Sigmoid colon (tissue), 7 donors: ENCODE measurements around the gene HADHA. TPM values are rescaled to one million over a fixed set of nuclear protein-coding genes. Genes with fewer than 3 reads are reported as not detected.

Experiments used
- DNase-seq: peaks from one replicate; pipeline ENCODE4 v3.0.0-alpha.2; 2019
- H3K27ac ChIP-seq, 4 donors: fragments of 200-600 bp; sonication (generic); one replicate each; pipeline ENCODE4 v1.5.1; 2016 to 2019; ENCODE audit warnings: mild to moderate bottlenecking in 1 of 4
- H3K27me3 ChIP-seq, 3 donors: fragments of 200-600 bp; sonication (generic); one replicate each; pipeline ENCODE4 v1.5.1; 2019; ENCODE audit warnings: mild to moderate bottlenecking in 1 of 3
- H3K36me3 ChIP-seq, 4 donors: fragments of 200-600 bp; sonication (generic); one replicate each; pipeline ENCODE4 v1.5.1; 2016 to 2019
- H3K4me1 ChIP-seq, 4 donors: fragments of 200-600 bp; sonication (generic); one replicate each; pipeline ENCODE4 v1.5.1; 2017 to 2019
- H3K4me3 ChIP-seq, 4 donors: fragments of 200-600 bp; sonication (generic); one replicate each; pipeline ENCODE4 v1.5.1; 2017 to 2019; ENCODE audit warnings: mild to moderate bottlenecking in 2 of 4, moderate library complexity in 1 of 4
- H3K9me3 ChIP-seq, 4 donors: fragments of 200-600 bp in 3 of 4; sonication (generic) in 3 of 4; one replicate each; pipeline versions ENCODE4 v1.5.1 to v1.6.1; 2013 to 2019
- EP300 ChIP-seq, 4 donors: sonication (generic); formaldehyde crosslinking; IDR thresholded peaks; one replicate each; pipeline ENCODE4 v1.6.1; 2017; ENCODE audit warnings: antibody characterized with exemption in 4 of 4
- POLR2A ChIP-seq, 2 donors: fragments of 450-650 bp; IDR thresholded peaks; one replicate each; pipeline ENCODE4 v1.6.1; 2016; ENCODE audit warnings: antibody characterized with exemption in 2 of 2, mild to moderate bottlenecking in 2 of 2, moderate library complexity in 2 of 2
- POLR2AphosphoS5 ChIP-seq, 4 donors: sonication (generic); formaldehyde crosslinking; IDR thresholded peaks; one replicate each; pipeline ENCODE4 v1.6.1; 2017; ENCODE audit warnings: antibody characterized with exemption in 4 of 4
- WGBS, 2 donors: extraction: QIAGEN DNeasy Blood & Tissue Kit; methylation state at CpG; one replicate each; pipeline ENCODE4 v1.1.7; 2013; 5-methylcytosine and 5-hydroxymethylcytosine counted together
- intact Hi-C: fragments of 100-400 bp; cut with DNase I; formaldehyde crosslinking; loops from one replicate; pipeline ENCODE4 v1.15.1; 2023
- polyA plus RNA-seq, 3 donors: library from polyadenylated mRNA; stranded (reverse); fragments of 200-250 nt; gene quantifications; one replicate each; pipeline ENCODE4 v1.2.3, GENCODE V29; 2013
- total RNA-seq, 4 donors: library from RNA; depleted of rRNA; stranded (reverse); fragments of >200 nt; gene quantifications; one replicate each; pipeline ENCODE4 v1.1.0, GENCODE V29; 2016
- TF ChIP-seq, protein P1 (sequence below), 4 experiments: fragments of 450-650 bp in 3 of 4; fragments of 200-600 bp in 1 of 4; IDR thresholded peaks; one replicate each; pipeline ENCODE4 v1.5.1; 2016 to 2019; ENCODE audit warnings: antibody characterized with exemption in 4 of 4, mild to moderate bottlenecking in 3 of 4, moderate library complexity in 2 of 4
- donor health status: healthy with polysubstance abuse.
- donor health status: Bipolar disorder and iron deficiency.
- donor health status: healthy.

Gene HADHA
- total and polyA plus RNA-seq, 7 donors, result 96.7 to 148 (median 122) TPM

DNA sequence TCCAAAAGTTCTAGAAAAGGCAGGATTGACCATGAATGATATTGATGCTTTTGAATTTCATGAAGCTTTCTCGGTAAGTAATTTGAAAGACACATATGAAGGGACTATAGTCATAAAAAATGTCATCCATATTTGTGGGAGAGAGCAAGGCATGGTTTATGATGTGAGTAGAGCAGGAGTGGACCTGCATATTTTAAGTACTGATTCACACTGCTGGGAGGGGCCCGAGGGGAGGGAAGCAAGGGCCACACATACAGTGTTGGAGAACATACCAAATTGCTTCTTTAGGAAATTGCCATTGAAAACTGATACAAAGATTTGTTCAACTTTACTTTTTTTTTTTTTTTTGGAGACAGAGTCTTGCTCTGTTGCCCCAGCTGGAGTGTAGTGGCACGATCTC lies 39.7 kb upstream of the HADHA start:
- 96 to 98% methylated on average over 3 of the region's 3 CpGs for WGBS, 2 donors

DNA sequence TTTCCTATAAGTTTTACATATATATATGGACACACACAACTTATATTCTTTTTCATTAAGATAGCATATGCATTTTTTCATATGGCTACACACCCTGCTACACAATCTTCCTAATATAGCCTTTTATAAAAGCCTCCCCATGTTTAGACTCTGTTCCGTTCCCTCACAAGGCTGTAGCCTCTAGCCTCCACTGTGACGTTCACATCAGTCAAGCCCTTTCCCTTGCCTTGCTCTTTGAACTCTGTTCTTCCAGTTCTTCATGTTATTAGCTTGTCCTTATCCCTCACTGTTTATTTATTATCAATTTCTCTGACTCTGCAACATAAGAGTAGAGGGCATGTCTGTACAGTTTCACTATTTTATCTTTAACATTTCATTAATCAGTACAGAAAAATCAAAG lies 39.2 kb upstream of the HADHA start:
- WGBS, 2 donors, result 87 to 94% methylated on average over 2 of the region's 2 CpGs
- Histone ChIP-seq H3K27me3 (no peaks in the 10 kb centered on the region), H3K4me3 (no peak overlapping the region), H3K9me3 (no peaks in the 10 kb centered on the region), H3K4me1 (no peaks in the 10 kb centered on the region), H3K36me3 (peaks cover 12 to 99% (median 44%) of the 10 kb centered on the region in 4 donors), H3K27ac (no peak overlapping the region)
- intact Hi-C loops, result no loop called here
- no peak for TF ChIP-seq EP300 (IDR thresholded peaks at IDR 0.05)
- no peak for TF ChIP-seq POLR2AphosphoS5 (IDR thresholded peaks at IDR 0.05)
- TF ChIP-seq, protein P1, sequence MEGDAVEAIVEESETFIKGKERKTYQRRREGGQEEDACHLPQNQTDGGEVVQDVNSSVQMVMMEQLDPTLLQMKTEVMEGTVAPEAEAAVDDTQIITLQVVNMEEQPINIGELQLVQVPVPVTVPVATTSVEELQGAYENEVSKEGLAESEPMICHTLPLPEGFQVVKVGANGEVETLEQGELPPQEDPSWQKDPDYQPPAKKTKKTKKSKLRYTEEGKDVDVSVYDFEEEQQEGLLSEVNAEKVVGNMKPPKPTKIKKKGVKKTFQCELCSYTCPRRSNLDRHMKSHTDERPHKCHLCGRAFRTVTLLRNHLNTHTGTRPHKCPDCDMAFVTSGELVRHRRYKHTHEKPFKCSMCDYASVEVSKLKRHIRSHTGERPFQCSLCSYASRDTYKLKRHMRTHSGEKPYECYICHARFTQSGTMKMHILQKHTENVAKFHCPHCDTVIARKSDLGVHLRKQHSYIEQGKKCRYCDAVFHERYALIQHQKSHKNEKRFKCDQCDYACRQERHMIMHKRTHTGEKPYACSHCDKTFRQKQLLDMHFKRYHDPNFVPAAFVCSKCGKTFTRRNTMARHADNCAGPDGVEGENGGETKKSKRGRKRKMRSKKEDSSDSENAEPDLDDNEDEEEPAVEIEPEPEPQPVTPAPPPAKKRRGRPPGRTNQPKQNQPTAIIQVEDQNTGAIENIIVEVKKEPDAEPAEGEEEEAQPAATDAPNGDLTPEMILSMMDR (IDR thresholded peaks at IDR 0.05), result no peak
- TF ChIP-seq POLR2A (IDR thresholded peaks at IDR 0.05), result no peak
- DNase-seq, result no peak

More for the DNA sequence above, 39.7 kb upstream of the HADHA start:
- Histone ChIP-seq H3K4me3 (no peak overlapping the region), H3K36me3 (peaks cover 12 to 95% (median 39%) of the 10 kb centered on the region in 4 donors), H3K27me3 (no peaks in the 10 kb centered on the region), H3K27ac (no peak overlapping the region), H3K4me1 (no peaks in the 10 kb centered on the region), H3K9me3 (no peaks in the 10 kb centered on the region)
- intact Hi-C loops, result no loop called here
- no peak for DNase-seq
- TF ChIP-seq, protein P1 (IDR thresholded peaks at IDR 0.05), result no peak
- no peak for TF ChIP-seq EP300 (IDR thresholded peaks at IDR 0.05)
- no peak for TF ChIP-seq POLR2A (IDR thresholded peaks at IDR 0.05)

DNA sequence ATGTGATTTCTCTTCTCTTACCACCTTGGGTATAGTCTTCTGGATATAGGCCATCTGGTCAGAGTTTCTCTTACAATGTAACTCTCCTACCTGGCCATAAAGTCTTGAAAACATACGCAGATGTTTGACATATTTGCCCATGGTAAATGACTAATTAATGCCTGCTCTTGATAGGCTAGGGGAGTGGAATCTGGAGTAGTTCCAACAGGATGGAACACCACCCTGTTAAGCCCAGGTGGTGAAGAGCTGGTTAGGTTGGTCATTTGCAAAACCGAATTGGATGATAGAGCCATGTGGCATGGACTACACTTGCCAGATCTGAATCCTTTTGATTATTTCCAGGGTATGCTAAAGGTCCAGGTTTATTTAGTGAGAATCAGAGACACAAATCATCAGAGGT lies 36.8 kb upstream of the HADHA start:
- no peaks in the 10 kb centered on the region for H3K4me1 ChIP-seq
- no peaks in the 10 kb centered on the region for H3K9me3 ChIP-seq
- no peaks in the 10 kb centered on the region for H3K27me3 ChIP-seq
- no peak overlapping the region for H3K27ac ChIP-seq
- no peak for DNase-seq
- TF ChIP-seq POLR2AphosphoS5 (IDR thresholded peaks at IDR 0.05) (no peak), POLR2A (IDR thresholded peaks at IDR 0.05) (no peak), EP300 (IDR thresholded peaks at IDR 0.05) (no peak)
- TF ChIP-seq, protein P1 (IDR thresholded peaks at IDR 0.05), result no peak
- intact Hi-C loops, result no loop called here
- peaks cover 12 to 100% (median 44%) of the 10 kb centered on the region in 4 donors for H3K36me3 ChIP-seq
- WGBS, 2 donors, result 30 to 75% methylated on average over 2 of the region's 2 CpGs
- no peak overlapping the region for H3K4me3 ChIP-seq

- intact Hi-C loops, result no loop called here
- WGBS, 2 donors, result 94 to 95% methylated on average over 3 of the region's 3 CpGs
- Histone ChIP-seq H3K27ac (no peak overlapping the region), H3K27me3 (no peaks in the 10 kb centered on the region), H3K36me3 (peaks cover 12 to 96% (median 38%) of the 10 kb centered on the region in 4 donors), H3K4me3 (no peak overlapping the region), H3K9me3 (no peaks in the 10 kb centered on the region), H3K4me1 (peaks cover 0 to 1% (median 0%) of the 10 kb centered on the region in 4 donors)
- no peak for DNase-seq
- no peak for TF ChIP-seq EP300 (IDR thresholded peaks at IDR 0.05)
- no peak for TF ChIP-seq POLR2A (IDR thresholded peaks at IDR 0.05)
- no peak for TF ChIP-seq POLR2AphosphoS5 (IDR thresholded peaks at IDR 0.05)
- TF ChIP-seq, protein P1 (IDR thresholded peaks at IDR 0.05), result no peak
Measured at GRCh38 chr2:26279886-26280285, 35.5 kb upstream of the HADHA start.
